SK-N-MC (cell line): ENCODE measurements around the gene DUSP28.

Experiments used
- DNase-seq: peaks from one replicate; pipeline ENCODE4 v3.0.0-alpha.2; 2011; ENCODE audit warnings: low read depth, low spot score
- H3K27ac ChIP-seq: fragments of 200-600 bp; sonication (generic); 2 replicates; pipeline ENCODE4 v1.5.1; 2016; ENCODE audit warnings: mixed run types
- H3K36me3 ChIP-seq: fragments of 200-600 bp; sonication (generic); 2 replicates; pipeline ENCODE4 v1.6.1; 2017; ENCODE audit warnings: antibody characterized with exemption, low read length, mixed read lengths; ENCODE audit not compliant: insufficient read depth
- H3K4me3 ChIP-seq: fragments of 200-600 bp; sonication (generic); 2 replicates; pipeline ENCODE4 v1.5.1; 2016
- H3K9ac ChIP-seq: fragments of 200-600 bp; sonication (generic); 2 replicates; pipeline ENCODE4 v1.8.0; 2017; ENCODE audit warnings: mixed run types, mixed read lengths; ENCODE audit not compliant: insufficient read length
- H3K9me3 ChIP-seq: fragments of 200-600 bp; sonication (generic); 2 replicates; pipeline ENCODE4 v1.6.1; 2017; ENCODE audit warnings: low read depth, mild to moderate bottlenecking, antibody characterized with exemption, low read length, moderate library complexity, mixed read lengths
- EZH2 ChIP-seq: fragments of 200-600 bp; sonication (generic); IDR thresholded peaks from one replicate; pipeline ENCODE4 v1.6.1; 2017; ENCODE audit warnings: antibody characterized with exemption
- FOXP2 ChIP-seq: optimal IDR thresholded peaks from 2 replicates; pipeline ENCODE3; 2011; ENCODE audit warnings: mild to moderate bottlenecking, moderate library complexity; ENCODE audit not compliant: insufficient read depth; ENCODE audit errors: extremely low read length, control extremely low read depth
- POLR2AphosphoS5 ChIP-seq: IDR thresholded peaks from 2 replicates; pipeline ENCODE4 v1.6.1; 2012; ENCODE audit warnings: mild to moderate bottlenecking, low read depth, low read length, borderline replicate concordance

DUSP28 gene

GRCh38 chr2:240576436-240577205 lies 16.5 kb downstream of the DUSP28 start:
- no peak overlapping the region for H3K9ac ChIP-seq
- H3K4me3 ChIP-seq = no peak overlapping the region
- H3K36me3 ChIP-seq = peaks cover 5% of the 10 kb centered on the region; the same call in 1 of the 2 replicates
- H3K9me3 ChIP-seq = no peaks in the 10 kb centered on the region
- H3K27ac ChIP-seq = no peak overlapping the region
- TF ChIP-seq EZH2 (no peak), FOXP2 (no peak), POLR2AphosphoS5 (no peak)
- DNase-seq = no peak

GRCh38 chr2:240577281-240578109 lies 17.3 kb downstream of the DUSP28 start:
- TF ChIP-seq EZH2 (no peak), FOXP2 (no peak), POLR2AphosphoS5 (no peak)
- Histone ChIP-seq H3K9me3 (no peaks in the 10 kb centered on the region), H3K4me3 (no peak overlapping the region), H3K27ac (no peak overlapping the region), H3K9ac (no peak overlapping the region), H3K36me3 (peaks cover 5% of the 10 kb centered on the region; the same call in 1 of the 2 replicates)
- DNase-seq = no peak

GRCh38 chr2:240578110-240578450 lies 17.9 kb downstream of the DUSP28 start:
- H3K9ac ChIP-seq = no peak overlapping the region

GRCh38 chr2:240578488-240578887 lies 18.3 kb downstream of the DUSP28 start:
- Histone ChIP-seq H3K9me3 (no peaks in the 10 kb centered on the region), H3K9ac (no peak overlapping the region), H3K27ac (no peak overlapping the region), H3K4me3 (no peak overlapping the region), H3K36me3 (peaks cover 5% of the 10 kb centered on the region; the same call in 1 of the 2 replicates)
- TF ChIP-seq EZH2 = no peak
- TF ChIP-seq POLR2AphosphoS5 = no peak
- TF ChIP-seq FOXP2 = no peak
- DNase-seq = no peak

More at GRCh38 chr2:240578110-240578450, 17.9 kb downstream of the DUSP28 start:
- Histone ChIP-seq H3K27ac (no peak overlapping the region), H3K9me3 (no peaks in the 10 kb centered on the region), H3K4me3 (no peak overlapping the region), H3K36me3 (peaks cover 5% of the 10 kb centered on the region; the same call in 1 of the 2 replicates)
- no peak for TF ChIP-seq EZH2
- no peak for TF ChIP-seq FOXP2
- no peak for TF ChIP-seq POLR2AphosphoS5
- DNase-seq = no peak

- H3K27ac ChIP-seq = no peak overlapping the region
- H3K9ac ChIP-seq = no peak overlapping the region
- no peak for DNase-seq
- TF ChIP-seq FOXP2 (no peak), EZH2 (no peak), POLR2AphosphoS5 (no peak)
- no peaks in the 10 kb centered on the region for H3K9me3 ChIP-seq
- no peak overlapping the region for H3K4me3 ChIP-seq
- peaks cover 5% of the 10 kb centered on the region; the same call in 1 of the 2 replicates for H3K36me3 ChIP-seq
Measured at GRCh38 chr2:240579071-240579762, 19.1 kb downstream of the DUSP28 start.

GRCh38 chr2:240579771-240580614 lies 19.8 kb downstream of the DUSP28 start:
- no peak overlapping the region for H3K9ac ChIP-seq
- no peak overlapping the region for H3K4me3 ChIP-seq
- DNase-seq = no peak
- H3K36me3 ChIP-seq = peaks cover 9% of the 10 kb centered on the region; the same call in 1 of the 2 replicates
- H3K27ac ChIP-seq = no peak overlapping the region
- TF ChIP-seq EZH2 = no peak
- TF ChIP-seq POLR2AphosphoS5 = no peak
- no peak for TF ChIP-seq FOXP2
- no peaks in the 10 kb centered on the region for H3K9me3 ChIP-seq

GRCh38 chr2:240581811-240582210 lies 21.7 kb downstream of the DUSP28 start:
- Histone ChIP-seq H3K4me3 (no peak overlapping the region), H3K27ac (no peak overlapping the region), H3K36me3 (peaks cover 9% of the 10 kb centered on the region; the same call in 1 of the 2 replicates), H3K9me3 (no peaks in the 10 kb centered on the region), H3K9ac (no peak overlapping the region)
- DNase-seq = no peak
- TF ChIP-seq FOXP2 (no peak), EZH2 (no peak), POLR2AphosphoS5 (no peak)

- peaks cover 9% of the 10 kb centered on the region; the same call in 1 of the 2 replicates for H3K36me3 ChIP-seq
- TF ChIP-seq EZH2 = no peak
- TF ChIP-seq FOXP2 = no peak
- TF ChIP-seq POLR2AphosphoS5 = no peak
- H3K9me3 ChIP-seq = no peaks in the 10 kb centered on the region
- DNase-seq = no peak
- H3K4me3 ChIP-seq = no peak overlapping the region
- H3K27ac ChIP-seq = no peak overlapping the region
- H3K9ac ChIP-seq = no peak overlapping the region
Measured at GRCh38 chr2:240582781-240583180, 22.6 kb downstream of the DUSP28 start.
